Mesenteric fat pad (tissue), 1 donor: ENCODE measurements around the gene MS4A6E. TPM values are rescaled to one million over a fixed set of nuclear protein-coding genes. Genes with fewer than 3 reads are reported as not detected.
"Not testable (repeated sequence)": the region's sequence is repeated elsewhere in the genome, so short reads cannot be mapped to it uniquely, and the experiment has no call there.

Source experiments
- DNase-seq: peaks from one replicate; pipeline ENCODE4 v3.0.0-alpha.2; 2020; ENCODE audit warnings: low spot score
- long read RNA-seq: library from polyadenylated mRNA; unstranded; transcript quantifications from one replicate; pipeline ENCODE4 v2.0.0, GENCODE V29; 2020
- total RNA-seq: library from RNA; stranded (reverse); fragmentation: NEBNext Ultra II Directional; extraction: Animal tissue kit (Norgen Biotek cat#: 25700); gene quantifications from one replicate; pipeline ENCODE4 v1.2.1, GENCODE V29; 2021
- donor health status: DM: yes; HTN: yes; CAD: no.

The MS4A6E gene
- total RNA-seq = 3.6 TPM
- long read RNA-seq, partial matches to known transcripts = 0 of 1 reads
- long read RNA-seq, other reads (novel, unspliced or antisense) = 1 of 1 reads

- no peak for DNase-seq
Measured at GRCh38 chr11:60326955-60327354, at the start of gene MS4A6E. MS4A6E (plus strand) TSS chr11:60327255; CDS start chr11:60334896, 7,641 bp downstream.

GRCh38 chr11:60280412-60280811 is 46.6 kb upstream of the MS4A6E start, which contains the start of gene MS4A4A:
MS4A4A (plus strand) TSS chr11:60280666; CDS start chr11:60280676, 10 bp downstream.
- DNase-seq = no peak

- DNase-seq = no peak
Measured at GRCh38 chr11:60281485-60281884, 45.6 kb upstream of the MS4A6E start.

- no peak for DNase-seq
Measured at GRCh38 chr11:60282286-60282685, 44.8 kb upstream of the MS4A6E start.

GRCh38 chr11:60285411-60286126 is 41.5 kb upstream of the MS4A6E start:
- not testable (repeated sequence) for DNase-seq

- DNase-seq = no peak
Measured at GRCh38 chr11:60288531-60288930, 38.5 kb upstream of the MS4A6E start.

GRCh38 chr11:60292145-60292544 is 34.9 kb upstream of the MS4A6E start:
- DNase-seq = no peak

GRCh38 chr11:60301178-60301577 is 25.9 kb upstream of the MS4A6E start:
- no peak for DNase-seq

GRCh38 chr11:60301884-60302283 is 25.2 kb upstream of the MS4A6E start:
- DNase-seq = not testable (repeated sequence)

GRCh38 chr11:60303661-60304060 is 23.4 kb upstream of the MS4A6E start:
- no peak for DNase-seq

GRCh38 chr11:60305906-60306619 is 21.0 kb upstream of the MS4A6E start:
- no peak for DNase-seq

- no peak for DNase-seq
Measured at GRCh38 chr11:60307507-60308195, 19.4 kb upstream of the MS4A6E start.

- DNase-seq = no peak
Measured at GRCh38 chr11:60310407-60310998, 16.6 kb upstream of the MS4A6E start.

- no peak for DNase-seq
Measured at GRCh38 chr11:60314635-60315321, 12.3 kb upstream of the MS4A6E start.

- no peak for DNase-seq
Measured at GRCh38 chr11:60315871-60316270, 11.2 kb upstream of the MS4A6E start.

- no peak for DNase-seq
Measured at GRCh38 chr11:60316317-60316716, 10.7 kb upstream of the MS4A6E start.

GRCh38 chr11:60318726-60319125 is 8.3 kb upstream of the MS4A6E start:
- no peak for DNase-seq

GRCh38 chr11:60321051-60321450 is 6.0 kb upstream of the MS4A6E start:
- no peak for DNase-seq

GRCh38 chr11:60328460-60328859 is 1.4 kb downstream of the MS4A6E start:
- DNase-seq = no peak

GRCh38 chr11:60332846-60333245 is 5.8 kb downstream of the MS4A6E start:
- DNase-seq = no peak
